Eye (tissue), 1 donor: Measurements from ENCODE around the gene ASB1.

Source experiments
- DNase-seq: peaks from one replicate; pipeline ENCODE4 v3.0.0-alpha.2; 2015

Gene ASB1

GRCh38 chr2:238498188-238498587, 71.5 kb downstream of the ASB1 start:
- DNase-seq = no peak

- DNase-seq = no peak
Measured at GRCh38 chr2:238498691-238499295, 72.1 kb downstream of the ASB1 start.

DNA sequence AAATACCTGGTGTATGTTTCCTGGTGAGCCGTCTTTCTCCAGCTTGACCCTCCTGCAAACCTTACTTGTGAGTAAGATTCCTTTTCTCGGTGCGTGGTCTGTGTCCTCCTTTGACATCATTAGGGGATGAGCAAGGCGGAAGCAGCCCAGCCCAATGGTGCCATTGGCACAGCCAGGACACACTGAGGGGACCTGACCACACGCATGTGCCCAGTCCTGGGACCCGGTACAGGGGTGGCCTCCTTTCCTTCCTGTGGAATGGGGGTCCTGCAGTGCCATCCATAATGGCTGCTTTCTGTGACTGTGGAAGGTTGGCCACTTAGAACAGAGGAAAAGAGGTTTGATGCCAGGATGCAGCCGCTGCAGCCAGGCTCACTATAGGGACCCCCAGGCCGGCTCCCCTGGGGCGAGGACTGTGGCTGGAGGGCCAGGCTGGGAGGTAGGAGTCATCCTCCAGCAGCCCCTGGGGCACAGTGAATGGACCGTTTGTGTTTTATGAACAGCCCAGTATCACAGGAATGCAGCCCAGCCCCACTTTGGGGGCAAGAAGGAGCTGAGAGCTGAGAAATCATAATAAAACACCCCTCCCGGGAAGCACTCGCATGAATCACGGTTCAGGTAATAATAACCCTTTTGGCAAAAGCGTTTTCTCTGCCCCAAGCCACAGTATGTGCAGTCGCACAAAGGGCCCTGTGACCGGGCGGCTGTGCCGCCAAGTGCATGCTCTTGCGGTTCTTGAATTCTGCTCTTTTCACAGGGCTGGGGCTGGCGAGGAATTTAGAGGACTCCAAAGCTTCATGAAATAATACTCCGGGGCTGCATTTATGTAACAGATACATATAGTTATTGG, 73.2 kb downstream of the ASB1 start:
- DNase-seq = no peak

DNA sequence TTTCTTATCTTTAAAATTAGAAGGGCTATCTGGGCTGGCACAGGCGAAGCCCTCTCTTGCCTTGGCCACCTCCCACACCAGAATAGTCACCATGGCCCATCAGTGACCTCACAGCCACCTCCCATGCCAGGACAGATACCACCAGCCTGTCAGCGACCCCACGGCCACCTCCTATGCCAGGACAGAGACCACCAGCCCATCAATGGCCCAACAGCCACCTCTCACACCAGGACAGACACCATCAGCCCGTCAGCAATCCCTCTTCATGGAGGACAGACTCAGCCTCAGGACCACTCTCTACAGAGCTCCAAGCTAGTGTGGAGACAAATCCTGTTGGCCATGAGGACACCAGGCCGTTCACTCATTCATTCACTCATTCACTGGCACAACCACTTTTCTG, 74.6 kb downstream of the ASB1 start:
- DNase-seq = no peak
